HG03354 (cell line): ENCODE results near the gene R3HDM4.
"Not testable (repeated sequence)": the region's sequence is repeated elsewhere in the genome, so short reads cannot be mapped to it uniquely, and the experiment has no call there.

Source experiments
- ATAC-seq: cut with Tn5 transposase; IDR thresholded peaks from one replicate; pipeline ENCODE4 v1.9.1; 2021; ENCODE audit warnings: mild to moderate bottlenecking; ENCODE audit not compliant: unreplicated experiment, poor library complexity, severe bottlenecking

Gene R3HDM4

DNA sequence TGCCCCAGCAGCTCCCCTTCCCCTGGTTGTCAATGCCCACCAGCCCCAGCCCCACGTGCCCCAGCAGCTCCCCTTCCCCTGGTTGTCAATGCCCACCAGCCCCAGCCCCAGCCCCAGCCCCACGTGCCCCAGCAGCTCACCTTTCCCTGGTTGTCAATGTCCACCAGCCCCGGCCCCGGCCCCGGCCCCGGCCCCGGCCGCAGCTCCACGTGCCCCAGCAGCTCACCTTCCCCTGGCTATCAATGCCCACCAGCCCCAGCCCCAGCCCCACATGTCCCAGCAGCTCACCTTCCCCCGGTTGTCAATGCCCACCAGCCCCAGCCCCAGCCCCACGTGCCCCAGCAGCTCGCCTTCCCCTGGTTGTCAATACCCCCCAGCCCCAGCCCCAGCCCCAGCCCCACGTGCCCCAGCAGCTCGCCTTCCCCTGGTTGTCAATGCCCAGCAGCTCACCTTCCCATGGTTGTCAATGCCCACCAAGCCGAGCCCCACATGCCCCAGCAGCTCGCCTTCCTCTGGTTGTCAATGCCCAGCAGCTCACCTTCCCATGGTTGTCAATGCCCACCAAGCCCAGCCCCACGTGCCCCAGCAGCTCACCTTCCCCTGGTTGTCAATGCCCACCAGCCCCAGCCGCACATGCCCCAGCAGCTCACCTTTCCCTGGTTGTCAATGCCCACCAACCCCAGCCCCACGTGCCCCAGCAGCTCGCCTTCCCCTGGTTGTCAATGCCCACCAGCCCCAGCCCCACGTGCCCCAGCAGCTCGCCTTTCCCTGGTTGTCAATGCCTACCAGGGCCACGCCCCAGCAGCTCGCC is 34.1 kb downstream of the R3HDM4 start:
- not testable (repeated sequence) for ATAC-seq

DNA sequence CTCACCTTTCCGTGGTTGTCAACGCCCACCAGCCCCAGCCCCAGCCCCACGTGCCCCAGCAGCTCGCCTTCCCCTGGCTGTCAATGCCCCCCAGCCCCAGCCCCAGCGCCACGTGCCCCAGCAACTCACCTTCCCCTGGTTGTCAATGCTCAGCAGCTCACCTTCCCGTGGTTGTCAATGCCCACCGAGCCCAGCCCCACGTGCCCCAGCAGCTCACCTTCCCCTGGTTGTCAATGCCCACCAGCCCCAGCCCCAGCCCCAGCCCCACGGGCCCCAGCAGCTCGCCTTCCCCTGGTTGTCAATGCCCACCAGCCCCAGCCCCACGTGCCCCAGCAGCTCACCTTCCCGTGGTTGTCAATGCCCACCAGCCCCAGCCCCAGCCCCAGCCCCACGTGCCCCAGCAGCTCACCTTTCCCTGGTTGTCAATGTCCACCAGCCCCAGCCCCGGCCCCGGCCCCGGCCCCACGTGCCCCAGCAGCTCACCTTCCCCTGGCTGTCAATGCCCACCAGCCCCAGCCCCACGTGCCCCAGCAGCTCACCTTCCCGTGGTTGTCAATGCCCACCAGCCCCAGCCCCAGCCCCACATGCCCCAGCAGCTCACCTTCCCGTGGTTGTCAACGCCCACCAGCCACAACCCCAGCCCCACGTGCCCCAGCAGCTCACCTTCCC is 34.9 kb downstream of the R3HDM4 start:
- ATAC-seq, result not testable (repeated sequence)

DNA sequence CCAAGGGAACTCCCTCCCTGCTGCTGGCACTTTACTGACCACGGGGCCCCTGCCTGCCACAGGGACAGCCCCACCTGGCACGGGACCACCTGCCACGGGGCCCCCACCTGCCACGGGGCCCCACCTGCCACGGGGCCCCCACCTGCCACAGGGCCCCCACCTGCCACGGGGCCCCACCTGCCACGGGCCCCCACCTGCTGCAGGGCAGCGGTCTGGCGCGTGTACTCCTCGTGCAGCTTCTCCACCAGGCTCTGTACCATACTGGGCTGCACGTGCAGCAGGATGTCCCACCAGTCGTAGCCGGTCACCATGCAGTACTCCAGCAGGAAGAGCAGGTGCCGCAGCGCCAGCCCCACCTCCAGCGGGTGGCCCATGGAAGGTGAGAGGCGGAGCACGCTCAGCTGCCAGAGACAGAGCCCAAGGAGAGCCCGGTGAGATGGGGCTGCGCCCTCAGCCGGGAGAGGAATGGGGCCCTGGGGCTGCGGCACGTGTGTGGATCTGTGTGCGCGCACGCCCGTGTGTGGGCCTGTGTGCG is 36.2 kb downstream of the R3HDM4 start:
- ATAC-seq, result no peak

DNA sequence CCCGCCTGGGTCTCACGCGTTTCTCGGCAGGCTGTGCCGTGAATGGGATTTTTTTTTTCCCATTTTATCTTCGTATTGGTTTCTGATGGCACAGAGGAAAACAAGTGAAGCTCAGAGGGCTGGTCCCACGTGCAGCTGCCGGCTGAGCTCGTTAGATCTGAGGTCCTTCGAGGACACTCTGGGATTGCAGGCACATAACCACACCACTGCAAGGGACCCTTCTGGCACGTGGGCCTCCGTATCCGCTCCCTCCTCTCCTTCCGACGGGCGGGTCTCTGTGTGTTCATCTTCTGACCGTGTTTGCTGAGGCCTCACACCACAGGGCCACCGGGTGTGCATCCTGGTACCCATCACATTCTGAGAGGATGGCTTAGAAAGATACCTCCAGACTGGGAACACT is 36.9 kb downstream of the R3HDM4 start:
- no peak for ATAC-seq

DNA sequence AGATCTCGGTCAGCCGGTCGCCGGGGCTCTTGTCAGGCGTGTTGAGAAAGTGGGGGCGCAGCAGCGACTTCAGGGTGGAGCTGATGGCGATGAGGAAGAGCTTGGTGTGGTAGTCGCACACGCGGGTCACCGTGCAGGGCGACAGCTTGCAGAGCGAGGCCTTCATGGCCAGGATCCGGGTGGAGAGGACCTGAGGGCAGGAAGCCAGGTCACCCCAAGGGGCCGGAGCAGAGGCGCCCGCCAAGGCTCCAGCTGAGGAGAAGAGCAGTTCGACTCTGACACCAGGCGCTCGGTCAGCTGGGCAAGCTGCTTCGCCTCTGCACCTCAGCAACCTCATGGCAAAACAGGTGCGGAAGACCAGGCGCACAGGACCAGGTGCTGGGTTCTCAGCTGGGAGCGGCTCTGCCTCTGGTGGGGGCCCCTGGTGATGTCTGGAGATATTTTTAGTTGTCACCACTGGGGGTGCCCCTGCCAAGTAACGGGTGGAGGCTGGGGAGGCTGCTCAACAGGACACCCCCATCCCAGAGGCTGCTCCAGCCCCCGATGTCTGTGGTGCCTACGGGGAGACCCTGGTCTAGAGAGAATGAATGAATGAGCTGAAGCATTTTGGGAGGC is 37.6 kb downstream of the R3HDM4 start:
- ATAC-seq, result no peak

DNA sequence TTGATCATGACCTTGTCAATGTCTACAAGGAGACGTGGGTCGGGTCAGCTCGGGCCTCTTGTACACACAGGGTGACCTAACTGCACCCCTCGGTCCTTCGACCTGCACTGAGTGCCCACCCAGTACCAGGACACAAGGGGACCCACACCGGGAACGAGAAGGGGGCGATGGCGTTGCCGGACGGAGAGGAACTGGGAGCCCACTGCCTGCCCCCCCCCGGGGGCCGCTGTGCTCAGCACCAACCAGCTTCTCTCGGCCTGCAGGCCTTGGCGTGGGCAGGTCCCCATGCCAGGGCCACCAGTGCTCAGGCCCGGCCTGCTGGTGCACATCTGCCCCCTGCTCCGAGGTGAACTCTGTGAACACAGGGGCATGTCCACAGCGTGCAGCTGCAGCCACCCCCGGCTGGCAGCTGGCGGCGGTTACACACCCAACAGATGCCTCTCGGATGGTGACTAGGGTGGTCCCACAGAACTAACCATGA is 39.4 kb downstream of the R3HDM4 start:
- no peak for ATAC-seq

DNA sequence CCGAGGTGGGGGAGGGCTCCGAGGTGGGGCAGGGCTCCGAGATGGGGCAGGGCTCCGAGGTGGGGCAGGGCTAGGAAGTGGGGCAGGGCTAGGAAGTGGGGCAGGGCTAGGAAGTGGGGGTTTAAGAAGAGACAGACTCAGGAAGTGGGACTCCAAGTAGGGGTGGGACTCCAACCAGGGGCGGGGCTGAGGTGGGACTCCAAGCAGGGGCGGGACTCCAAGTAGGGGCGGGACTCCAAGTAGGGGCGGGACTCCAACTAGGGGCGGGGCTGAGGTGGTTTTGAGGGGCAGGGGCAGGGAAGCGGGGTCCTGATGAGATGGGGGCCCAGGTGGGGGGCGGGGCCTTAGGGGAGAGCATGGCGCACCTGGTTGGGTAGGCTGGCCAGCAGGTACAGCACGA is 39.9 kb downstream of the R3HDM4 start:
- ATAC-seq, result no peak

DNA sequence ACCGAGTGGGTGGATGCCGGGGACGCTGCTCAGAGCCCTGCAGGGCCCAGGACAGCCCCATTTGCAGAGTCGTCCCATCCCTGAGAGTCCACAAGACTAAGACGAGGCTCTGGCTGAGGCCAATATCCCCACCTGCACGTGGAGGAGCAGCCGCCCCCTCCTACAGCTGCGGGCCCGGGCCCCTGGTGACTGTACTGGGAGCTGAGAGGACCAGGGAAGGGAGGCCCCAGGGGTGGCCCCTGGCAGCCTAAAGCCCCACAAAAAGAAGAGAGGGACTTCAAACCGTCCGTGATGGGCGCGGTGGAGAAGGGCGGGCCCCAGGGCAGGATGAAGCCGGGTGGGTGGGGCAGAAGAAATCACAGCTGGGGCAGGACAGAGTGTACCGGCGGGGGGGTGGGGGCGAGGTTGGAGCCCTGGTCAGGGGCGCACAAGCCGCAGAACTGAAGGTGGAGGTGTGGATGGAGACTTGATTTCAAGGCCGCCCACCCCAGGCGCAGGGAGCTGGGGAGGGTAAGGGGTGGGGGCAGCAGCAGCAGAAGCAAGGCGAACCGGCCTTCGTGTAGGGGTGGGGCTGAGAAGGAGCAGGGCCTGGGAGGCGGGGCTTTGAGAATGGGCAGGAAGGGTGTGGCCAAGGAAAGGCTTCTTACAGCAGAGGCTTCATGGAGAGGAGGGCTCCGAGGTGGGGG is 40.6 kb downstream of the R3HDM4 start:
- ATAC-seq, result peak; percentile 52

DNA sequence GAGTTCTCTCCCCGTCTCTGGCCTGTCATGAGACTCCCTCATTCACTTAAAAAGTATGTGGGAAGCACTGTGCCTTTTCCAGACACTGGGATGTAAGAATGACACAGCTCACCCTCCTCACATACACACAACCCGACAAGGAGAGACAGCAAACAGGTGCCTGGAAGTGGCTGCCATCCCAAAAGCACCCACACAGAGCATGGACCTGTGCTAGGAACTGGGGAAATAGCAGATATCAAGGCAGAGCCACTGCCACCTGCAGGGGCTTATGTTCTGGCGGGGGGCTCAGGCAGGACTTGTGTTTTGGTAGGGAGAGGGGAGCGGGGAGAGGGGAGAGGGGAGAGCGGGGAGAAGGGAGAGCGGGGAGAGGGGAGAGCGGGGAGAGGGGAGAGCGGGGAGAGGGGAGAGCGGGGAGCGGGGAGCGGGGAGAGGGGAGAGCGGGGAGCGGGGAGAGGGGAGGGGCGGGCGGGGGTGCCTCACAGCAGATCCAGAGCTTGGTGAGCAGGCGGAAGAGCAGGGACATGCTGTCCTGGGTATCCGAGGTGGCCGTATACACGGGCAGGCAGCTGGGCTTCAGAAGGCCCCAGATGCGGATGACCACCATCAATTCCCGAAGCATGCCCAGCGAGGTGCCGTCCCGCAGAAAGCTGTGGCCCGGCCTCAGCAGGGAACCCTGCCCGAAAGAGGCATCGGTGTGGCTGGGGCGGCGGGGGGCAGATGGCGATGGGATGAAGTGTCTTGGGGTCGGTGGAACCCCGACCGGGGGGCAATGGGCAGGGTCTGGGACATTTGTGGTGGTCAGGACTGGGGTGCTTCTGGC is 41.4 kb downstream of the R3HDM4 start:
- ATAC-seq, result peak; percentile 11

DNA sequence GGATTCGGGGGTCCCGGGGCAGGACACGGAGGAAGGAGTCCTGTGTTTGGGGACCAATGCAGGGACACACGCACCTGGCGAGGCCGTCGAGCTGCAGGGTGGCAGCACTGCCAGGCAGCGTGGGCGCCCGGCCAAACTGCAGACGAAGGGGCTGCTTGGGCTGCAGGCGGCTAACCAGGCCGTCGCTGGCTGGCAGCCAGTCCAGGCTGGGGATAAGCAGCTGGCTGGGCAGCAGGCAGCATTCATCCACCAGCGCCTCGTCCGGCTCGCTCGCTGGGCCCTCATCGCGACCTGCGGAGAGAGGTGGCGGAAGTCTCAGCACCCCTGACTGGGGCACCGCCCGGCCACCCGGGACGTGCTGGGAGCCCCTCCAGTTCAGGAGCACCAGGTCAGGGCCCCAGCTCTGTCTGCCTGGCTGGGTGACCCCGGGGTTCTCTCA is 42.0 kb downstream of the R3HDM4 start:
- no peak for ATAC-seq

DNA sequence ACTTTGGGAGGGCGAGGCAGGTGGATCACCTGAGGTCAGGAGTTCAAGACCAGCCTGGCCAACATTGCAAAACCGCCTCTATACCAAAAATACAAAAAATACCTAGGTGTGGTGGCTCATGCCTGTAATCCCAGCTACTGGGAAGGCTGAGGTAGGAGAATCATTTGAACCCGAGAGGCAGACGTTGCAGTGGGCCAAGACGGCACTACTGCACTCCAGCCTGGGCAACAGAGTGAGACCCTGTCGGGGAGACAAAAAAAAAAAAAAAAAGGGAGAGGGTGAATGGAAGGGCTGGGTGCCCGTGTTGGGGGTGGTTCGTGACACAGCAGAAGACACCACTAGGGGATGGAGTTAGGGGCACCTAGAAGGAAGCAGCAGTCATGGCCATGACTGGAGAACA is 42.7 kb downstream of the R3HDM4 start:
- ATAC-seq, result no peak

DNA sequence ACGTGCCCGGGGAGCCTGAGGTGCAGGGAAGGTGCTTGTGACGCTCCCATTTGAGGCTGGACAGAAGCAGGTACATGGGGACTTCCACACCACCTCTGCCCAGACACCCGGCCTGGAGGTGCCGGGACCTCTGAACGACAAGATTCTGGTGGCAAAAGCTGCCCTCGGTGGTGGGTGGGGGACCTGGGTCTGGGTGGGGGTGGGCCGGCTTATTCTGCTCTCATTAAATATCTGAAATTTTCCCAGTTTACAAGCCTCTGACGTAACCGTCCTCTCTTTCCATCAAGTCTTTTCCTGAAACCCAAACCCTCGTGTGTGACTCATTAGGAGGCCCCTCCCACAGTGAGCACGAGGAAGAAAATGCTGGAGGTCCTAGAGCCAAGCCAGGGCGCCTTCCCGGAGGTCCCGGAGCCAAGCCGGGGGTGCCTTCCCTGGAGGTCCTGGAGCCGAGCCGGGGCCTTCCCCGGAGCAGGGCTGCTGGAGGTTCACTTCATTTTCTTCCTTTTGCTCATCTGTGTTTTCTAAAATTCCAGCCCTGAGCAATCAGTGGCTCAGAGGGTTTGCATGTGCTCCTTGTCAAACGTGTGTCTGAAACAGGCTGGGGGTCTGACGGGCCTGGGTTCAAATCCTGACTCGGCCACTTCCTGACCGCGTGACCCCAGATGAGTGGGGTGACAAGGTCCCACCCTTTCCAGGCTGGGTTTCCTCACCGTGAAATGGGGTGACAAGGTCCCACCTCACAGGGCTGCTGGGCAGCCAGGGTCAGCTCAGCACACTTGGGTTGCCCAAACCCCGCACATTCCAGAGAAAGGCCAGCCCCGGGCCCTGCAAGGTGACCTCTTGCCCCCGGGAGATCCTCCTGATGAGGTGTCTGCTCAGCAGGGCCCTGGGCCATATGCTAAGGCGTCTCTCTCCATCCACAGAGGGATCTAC is 43.5 kb downstream of the R3HDM4 start:
- no peak for ATAC-seq

DNA sequence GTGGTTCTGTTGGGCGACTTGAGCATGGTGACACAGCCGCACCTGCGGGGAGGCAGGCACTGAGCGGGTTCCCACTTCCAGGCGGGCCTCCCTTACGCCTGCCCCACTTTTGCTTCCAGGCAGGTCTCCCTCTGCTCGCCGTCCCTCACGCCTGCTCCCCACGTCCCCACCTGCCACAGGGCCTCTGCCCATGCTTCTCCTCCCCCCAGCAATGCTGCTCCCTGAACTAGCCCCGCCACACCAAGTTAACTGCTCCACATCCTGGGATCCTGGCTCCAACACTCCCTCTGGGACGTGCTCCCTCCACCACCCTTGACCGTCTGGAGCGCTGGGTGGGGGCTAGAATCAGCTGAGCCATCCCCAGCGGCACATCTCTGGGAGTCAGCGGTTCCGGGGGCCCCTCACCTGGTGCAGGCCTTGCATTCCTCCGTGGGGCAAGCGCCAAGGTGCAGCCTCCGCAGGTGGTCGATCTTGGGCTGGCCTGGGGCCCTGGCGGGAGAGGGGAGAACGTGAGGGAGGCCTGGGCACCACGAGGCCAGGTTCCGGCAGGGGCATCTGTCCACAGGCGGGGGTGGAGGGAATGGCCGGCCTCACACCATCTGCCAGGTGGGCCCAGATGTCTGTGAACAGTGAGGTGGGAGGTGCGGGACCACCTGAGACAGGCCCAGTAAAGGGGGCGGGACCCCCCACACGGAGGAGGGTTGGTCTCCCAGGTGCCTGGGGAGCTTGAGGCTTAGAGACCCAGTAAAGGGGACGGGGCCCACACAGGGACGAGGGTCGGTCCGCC is 44.4 kb downstream of the R3HDM4 start:
- ATAC-seq, result no peak

DNA sequence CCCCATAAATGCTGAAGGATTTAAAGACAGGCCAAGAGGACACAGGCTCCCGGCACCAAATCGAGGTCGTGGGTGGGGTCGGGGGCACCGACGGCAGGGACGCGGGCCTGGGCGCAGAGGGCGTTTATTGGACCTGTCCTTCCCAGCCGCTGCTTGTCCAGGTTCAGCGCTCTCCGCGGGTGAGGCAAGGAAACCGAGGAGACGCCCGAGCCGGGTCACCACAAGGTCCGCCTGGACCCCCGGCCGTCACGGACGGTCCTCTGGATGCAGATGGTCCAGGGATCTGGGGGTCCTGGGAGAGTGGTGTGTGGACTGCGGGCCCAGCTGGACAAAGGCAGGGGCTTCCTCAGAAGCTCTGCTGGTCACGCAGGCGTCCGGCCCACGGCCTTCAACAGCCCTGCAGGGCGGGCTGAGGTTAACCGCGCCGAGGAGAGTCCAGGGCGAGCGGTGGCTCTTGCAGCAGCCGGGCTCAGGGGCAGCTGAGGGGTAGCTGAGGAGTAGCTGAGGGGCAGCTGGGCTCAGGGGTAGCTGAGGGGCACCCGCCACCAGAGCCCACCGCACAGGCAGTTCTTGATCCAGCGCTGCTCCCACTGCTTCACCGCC is 45.1 kb downstream of the R3HDM4 start:
- ATAC-seq, result no peak

DNA sequence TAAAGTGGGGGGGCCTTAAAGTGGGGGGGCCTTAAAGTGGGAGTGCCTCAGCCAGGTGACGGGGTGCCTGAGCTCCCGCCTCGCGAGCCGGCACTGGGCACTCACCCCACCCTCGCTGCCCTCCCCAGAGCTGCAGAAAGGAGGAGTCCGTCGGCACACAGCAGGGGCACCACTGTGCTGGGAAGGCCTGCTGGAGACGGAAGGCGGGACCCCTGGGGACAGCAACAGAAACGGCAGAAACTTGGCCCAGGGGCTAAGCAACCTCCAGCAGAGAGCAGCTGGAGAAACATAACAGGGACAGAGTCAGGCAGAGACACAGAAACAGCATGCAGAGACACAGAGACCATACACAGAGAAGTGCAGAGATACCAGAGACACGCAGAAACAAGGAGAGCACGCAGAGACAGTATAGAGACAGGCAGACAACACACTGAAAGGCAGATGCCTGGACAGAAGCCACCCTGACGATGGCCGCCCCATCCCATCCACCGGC is 45.7 kb downstream of the R3HDM4 start:
- ATAC-seq, result no peak

DNA sequence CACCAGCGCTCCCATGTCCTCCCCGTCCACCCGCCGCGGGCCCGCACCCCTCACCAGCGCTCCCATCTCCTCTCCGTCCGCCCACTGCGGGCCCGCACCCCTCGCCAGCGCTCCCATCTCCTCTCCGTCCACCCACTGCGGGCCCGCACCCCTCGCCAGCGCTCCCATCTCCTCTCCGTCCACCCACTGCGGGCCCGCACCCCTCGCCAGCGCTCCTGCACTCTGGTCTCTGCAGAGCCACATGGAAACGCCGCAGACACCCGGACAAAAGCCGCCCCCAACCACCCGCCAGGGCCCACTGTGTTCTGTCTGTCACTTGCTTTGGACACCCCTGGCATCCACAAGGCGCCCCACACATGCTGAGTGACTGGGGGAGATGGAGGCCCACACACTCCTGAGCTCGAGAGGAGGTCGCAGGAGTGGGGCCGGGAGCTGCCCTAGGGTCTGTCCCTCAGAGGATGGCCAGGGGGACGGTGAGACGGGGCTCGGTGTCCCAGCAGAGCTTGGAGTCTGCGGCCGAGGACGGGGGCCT is 46.2 kb downstream of the R3HDM4 start:
- no peak for ATAC-seq

DNA sequence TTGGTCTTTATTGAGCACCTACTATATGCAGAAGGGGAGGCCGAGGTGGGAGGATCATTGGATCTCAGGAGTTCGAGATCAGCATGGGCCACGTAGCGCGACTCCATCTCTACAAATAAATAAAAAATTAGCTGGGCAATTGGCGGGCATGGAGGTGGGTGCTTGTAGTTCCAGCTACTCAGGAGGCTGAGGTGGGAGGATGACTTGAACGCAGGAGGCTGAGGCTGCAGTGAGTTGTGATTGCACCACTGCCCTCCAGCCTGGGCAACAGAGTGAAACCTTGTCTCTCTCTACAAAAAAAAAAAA is 49.8 kb downstream of the R3HDM4 start:
- ATAC-seq, result no peak
